GM12878 (cell line): ENCODE measurements around the gene ADCY2. TPM values are rescaled to one million over a fixed set of nuclear protein-coding genes. Genes with fewer than 3 reads are reported as not detected.

ENCODE experiments used
- ATAC-seq: fragments of 200-7000 bp; cut with Tn5 transposase; 3 replicates; pipeline ENCODE4 v1.9.1; 2020; ENCODE audit warnings: mild to moderate bottlenecking, moderate library complexity
- BruUV-seq: library from RNA; stranded (reverse); fragments of 400-500 nt; replicated peaks from 2 replicates; lab custom pipeline; 2021; lab: Mats Ljungman, UMichigan
- CTCF ChIA-PET: fragments of 300-600 bp; sonication (Branson Sonifier 250); formaldehyde crosslinking; extraction: SDS; loops from one replicate; lab custom pipeline; 2021; ENCODE audit warnings: inconsistent platforms; lab: Yijun Ruan, JAX
- POLR2A ChIA-PET: fragments of 350-600 bp; formaldehyde crosslinking; extraction: SDS; loops from one replicate; lab custom pipeline; 2021; ENCODE audit warnings: inconsistent platforms; lab: Charles Lee
- RAD21 ChIA-PET: fragments of 300-600 bp; sonication (Branson Sonifier 250); formaldehyde crosslinking; loops from one replicate; lab custom pipeline; 2023; ENCODE audit warnings: antibody characterized with exemption; ENCODE audit not compliant: unreplicated experiment; lab: Charles Lee
- SMC1A ChIA-PET: fragments of 300-600 bp; sonication (Branson Sonifier 250); formaldehyde crosslinking; loops from one replicate; lab custom pipeline; 2023; ENCODE audit not compliant: unreplicated experiment, uncharacterized antibody; lab: Charles Lee
- DNase-seq: peaks from one replicate; pipeline ENCODE4 v3.0.0-alpha.2; 2011; ENCODE audit warnings: low read depth, low spot score
- FAIRE-seq: peaks from 3 replicates; lab custom pipeline; 2011; peaks lifted over from hg19 to GRCh38; lab: Jason Lieb, UNC
- H2AFZ ChIP-seq: 2 replicates; pipeline ENCODE4 v1.6.0; 2011; ENCODE audit warnings: low read depth, low read length, control low read depth; ENCODE audit not compliant: control insufficient read depth
- H3K27ac ChIP-seq: 2 replicates; pipeline ENCODE4 v1.5.1; 2011; ENCODE audit warnings: control low read depth; ENCODE audit not compliant: control insufficient read depth, insufficient read depth
- H3K27me3 ChIP-seq, 2 experiments: replicated peaks in 1 of 2; 2 replicates each; pipeline versions ENCODE4 v1.6.0 to v1.6.1; 2011; ENCODE audit warnings: low read length in 1 of 2; ENCODE audit not compliant: control insufficient read depth in 2 of 2, insufficient read depth in 2 of 2
- H3K36me3 ChIP-seq, 2 experiments: 2 replicates each; pipeline ENCODE4 v1.5.1; 2011; ENCODE audit warnings: low read length in 1 of 2; ENCODE audit not compliant: control insufficient read depth in 2 of 2, insufficient read depth in 2 of 2
- H3K4me1 ChIP-seq: 2 replicates; pipeline ENCODE4 v1.6.1; 2011; ENCODE audit warnings: mild to moderate bottlenecking, low read length, moderate library complexity, mixed read lengths; ENCODE audit not compliant: control insufficient read depth, insufficient read depth
- H3K4me2 ChIP-seq: 2 replicates; pipeline ENCODE4 v1.6.0; 2011; ENCODE audit warnings: control low read depth; ENCODE audit not compliant: control insufficient read depth, insufficient read depth
- H3K4me3 ChIP-seq: fragments of 200-600 bp; sonication (generic); 2 replicates; pipeline ENCODE4 v1.5.1; 2016
- H3K79me2 ChIP-seq: 2 replicates; pipeline ENCODE4 v1.6.0; 2011; ENCODE audit warnings: low read length; ENCODE audit not compliant: control insufficient read depth, insufficient read depth
- H3K9ac ChIP-seq: 2 replicates; pipeline ENCODE4 v1.8.0; 2011; ENCODE audit warnings: low read length, control low read depth, mixed read lengths; ENCODE audit not compliant: control insufficient read depth, insufficient read depth
- H3K9me3 ChIP-seq: replicated peaks from 3 replicates; pipeline ENCODE4 v1.5.1; 2011; ENCODE audit warnings: mild to moderate bottlenecking, low read length; ENCODE audit not compliant: control insufficient read depth, insufficient read depth
- H4K20me1 ChIP-seq: 2 replicates; pipeline ENCODE4 v1.6.0; 2011; ENCODE audit not compliant: control insufficient read depth, insufficient read depth
- EP300 ChIP-seq, 2 experiments: fragments of 150-350 bp in 1 of 2; IDR thresholded peaks; 2 replicates each; pipeline ENCODE4 v1.6.1; 2011 to 2012; ENCODE audit warnings: low read depth in 2 of 2, low read length in 2 of 2, borderline replicate concordance in 1 of 2, improper control_type of control experiment in 1 of 2, inconsistent platforms in 1 of 2; ENCODE audit not compliant: control insufficient read depth in 1 of 2
- PAX5 ChIP-seq: IDR thresholded peaks from 2 replicates; pipeline ENCODE4 v1.6.1; 2011; ENCODE audit warnings: low read depth, low read length, borderline replicate concordance
- RFX5 ChIP-seq: IDR thresholded peaks from 2 replicates; pipeline ENCODE4 v1.6.1; 2011; ENCODE audit warnings: low read depth, low read length, improper control_type of control experiment
- TAF1 ChIP-seq: IDR thresholded peaks from 2 replicates; pipeline ENCODE4 v1.6.1; 2011; ENCODE audit warnings: mild to moderate bottlenecking, low read depth, low read length, borderline replicate concordance
- ZNF384 ChIP-seq: IDR thresholded peaks from 2 replicates; pipeline ENCODE4 v1.6.1; 2012; ENCODE audit warnings: low read depth, mild to moderate bottlenecking, low read length, improper control_type of control experiment, borderline replicate concordance
- WGBS: methylation state at CpG from one replicate; pipeline ENCODE4 v1.1.6; 2016; ENCODE audit warnings: low lambda C conversion rate; ENCODE audit not compliant: insufficient replicate concordance, insufficient coverage; ENCODE audit errors: missing lambda C conversion rate; 5-methylcytosine and 5-hydroxymethylcytosine counted together
- in situ Hi-C: fragments of 300-500 bp; cut with MboI; formaldehyde crosslinking; loops from 9 replicates; pipeline ENCODE4 v1.14.3; 2018; ENCODE audit warnings: mixed read lengths
- intact Hi-C: fragments of 100-400 bp; cut with micrococcal nuclease; formaldehyde crosslinking; loops from one replicate; pipeline ENCODE4 v1.14.2; 2022; ENCODE audit not compliant: unreplicated experiment
- polyA plus RNA-seq, 11 experiments: library from polyadenylated mRNA; depleted of rRNA in 4 of 11; unstranded in 6 of 11; stranded (reverse) in 5 of 11; fragments of >200 nt; fragmentation: Nextera tagmentation in 4 of 11; fragmentation: Illumina TruSeq in 1 of 11; extraction: Ambion mirVana in 4 of 11; extraction: Trizol in 1 of 11; gene quantifications; 1 replicate in 1 of 11; 2 replicates in 10 of 11; pipeline versions ENCODE4 v1.2.1 to v1.2.3, GENCODE V29; 2011 to 2016; ENCODE audit warnings: inconsistent platforms in 2 of 11, missing spikeins in 2 of 11, low read depth in 1 of 11
- total RNA-seq, 4 experiments: library from RNA; depleted of rRNA in 3 of 4; stranded (reverse); fragments of >200 nt in 3 of 4; fragmentation: Illumina TruSeq in 1 of 4; extraction: Trizol in 1 of 4; gene quantifications; 2 replicates each; pipeline versions ENCODE4 v1.2.1 to v1.2.3, GENCODE V29; 2013 to 2021
- TF ChIP-seq, protein P1 (sequence below): IDR thresholded peaks from 2 replicates; pipeline ENCODE4 v1.6.1; 2011; ENCODE audit warnings: borderline replicate concordance, low read depth, mild to moderate bottlenecking, moderate library complexity, mixed read lengths, low read length; ENCODE audit not compliant: insufficient read depth; ENCODE audit errors: extremely low read length
- TF ChIP-seq, protein P2 (sequence below): fragments of 450-650 bp; formaldehyde crosslinking; IDR thresholded peaks from 2 replicates; pipeline ENCODE4 v1.4.0; 2022; ENCODE audit warnings: mild to moderate bottlenecking, moderate library complexity

The ADCY2 gene
- total and polyA plus RNA-seq, 10 of the 15 experiments (the other 5 are each of a cell fraction or from before 2014, with no cell fraction given), result 0.07 to 0.26 TPM; not detected in 8

DNA sequence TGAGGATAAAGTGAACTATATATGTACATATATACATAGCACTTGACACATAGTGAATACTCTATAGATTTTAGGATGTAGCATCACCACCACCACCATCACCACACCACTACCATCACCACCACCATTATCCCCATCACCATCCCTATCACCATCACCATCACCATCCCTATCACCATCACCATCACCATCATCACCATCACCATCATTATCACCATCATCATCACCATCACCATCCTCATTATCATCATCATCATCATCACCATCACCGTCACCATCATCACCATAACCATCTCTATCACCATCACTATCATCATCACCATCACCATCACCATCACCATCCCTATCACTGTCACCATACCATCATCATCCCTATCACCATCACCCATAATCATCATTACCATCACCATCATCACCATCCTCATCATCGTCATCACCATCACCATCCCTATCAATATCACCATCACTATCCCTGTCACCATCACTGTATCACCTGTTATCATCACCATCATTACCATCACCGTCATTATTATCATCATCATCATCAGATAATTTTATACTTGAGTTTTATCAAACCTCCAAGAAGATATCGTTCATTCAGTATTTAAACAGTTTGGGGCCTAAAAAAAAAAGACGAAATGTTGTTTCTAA, 345.6 kb downstream of the ADCY2 start:
- no peak for FAIRE-seq
- TF ChIP-seq, protein P1, sequence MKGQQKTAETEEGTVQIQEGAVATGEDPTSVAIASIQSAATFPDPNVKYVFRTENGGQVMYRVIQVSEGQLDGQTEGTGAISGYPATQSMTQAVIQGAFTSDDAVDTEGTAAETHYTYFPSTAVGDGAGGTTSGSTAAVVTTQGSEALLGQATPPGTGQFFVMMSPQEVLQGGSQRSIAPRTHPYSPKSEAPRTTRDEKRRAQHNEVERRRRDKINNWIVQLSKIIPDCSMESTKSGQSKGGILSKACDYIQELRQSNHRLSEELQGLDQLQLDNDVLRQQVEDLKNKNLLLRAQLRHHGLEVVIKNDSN, result no peak
- TF ChIP-seq, protein P2, sequence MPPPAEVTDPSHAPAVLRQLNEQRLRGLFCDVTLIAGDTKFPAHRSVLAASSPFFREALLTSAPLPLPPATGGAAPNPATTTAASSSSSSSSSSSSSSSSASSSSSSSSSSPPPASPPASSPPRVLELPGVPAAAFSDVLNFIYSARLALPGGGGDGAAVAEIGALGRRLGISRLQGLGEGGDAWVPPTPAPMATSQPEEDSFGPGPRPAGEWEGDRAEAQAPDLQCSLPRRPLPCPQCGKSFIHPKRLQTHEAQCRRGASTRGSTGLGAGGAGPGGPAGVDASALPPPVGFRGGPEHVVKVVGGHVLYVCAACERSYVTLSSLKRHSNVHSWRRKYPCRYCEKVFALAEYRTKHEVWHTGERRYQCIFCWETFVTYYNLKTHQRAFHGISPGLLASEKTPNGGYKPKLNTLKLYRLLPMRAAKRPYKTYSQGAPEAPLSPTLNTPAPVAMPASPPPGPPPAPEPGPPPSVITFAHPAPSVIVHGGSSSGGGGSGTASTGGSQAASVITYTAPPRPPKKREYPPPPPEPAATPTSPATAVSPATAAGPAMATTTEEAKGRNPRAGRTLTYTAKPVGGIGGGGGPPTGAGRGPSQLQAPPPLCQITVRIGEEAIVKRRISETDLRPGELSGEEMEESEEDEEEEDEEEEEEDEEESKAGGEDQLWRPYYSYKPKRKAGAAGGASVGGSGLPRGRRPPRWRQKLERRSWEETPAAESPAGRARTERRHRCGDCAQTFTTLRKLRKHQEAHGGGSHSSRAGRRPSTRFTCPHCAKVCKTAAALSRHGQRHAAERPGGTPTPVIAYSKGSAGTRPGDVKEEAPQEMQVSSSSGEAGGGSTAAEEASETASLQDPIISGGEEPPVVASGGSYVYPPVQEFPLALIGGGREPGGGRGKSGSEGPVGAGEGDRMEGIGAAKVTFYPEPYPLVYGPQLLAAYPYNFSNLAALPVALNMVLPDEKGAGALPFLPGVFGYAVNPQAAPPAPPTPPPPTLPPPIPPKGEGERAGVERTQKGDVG (CRISPR knock-in tag), result no peak
- TF ChIP-seq ZNF384 (no peak), RFX5 (no peak), EP300 (IDR thresholded peaks at IDR 0.05; ENCODE audit: borderline replicate concordance in 1 of 2, control insufficient read depth in 1 of 2, low read depth in 2 of 2, low read length in 2 of 2) (no peak), PAX5 (no peak), TAF1 (no peak)
- no peaks in the 10 kb centered on the region for H3K79me2 ChIP-seq
- ChIA-PET POLR2A (no interaction called here), CTCF (interaction anchor here (0.6 to 1.0 kb wide), 2 partner anchors 13 to 874 kb away, joined by 3 read pairs; no protein-coding TSS in a partner anchor), RAD21 (no interaction called here), SMC1A (interaction anchor here (1.2 kb wide), 1 partner anchor 33 kb away, joined by 4 read pairs; no protein-coding TSS in a partner anchor)
- no peak overlapping the region for H2AFZ ChIP-seq
- H3K27me3 ChIP-seq, result no peaks in the 10 kb centered on the region
- ATAC-seq, result no peak
- DNase-seq, result no peak
- H3K4me3 ChIP-seq, result no peak overlapping the region
- BruUV-seq, result no TSS peak
- H3K4me1 ChIP-seq, result no peaks in the 10 kb centered on the region
- H3K9ac ChIP-seq, result no peak overlapping the region
- H3K36me3 ChIP-seq, result no peaks in the 10 kb centered on the region
- no peak overlapping the region for H3K27ac ChIP-seq
- intact Hi-C loops (no loop called here), in situ Hi-C loops (no loop called here)
- H3K4me2 ChIP-seq, result no peak overlapping the region
- no peaks in the 10 kb centered on the region for H3K9me3 ChIP-seq
- no peaks in the 10 kb centered on the region for H4K20me1 ChIP-seq
- WGBS, result 53% methylated on average over 5 of the region's 5 CpGs
